Measurements from ENCODE around the gene AFMID. TPM values are rescaled to one million over a fixed set of nuclear protein-coding genes. Genes with fewer than 3 reads are reported as not detected.

The AFMID gene
- total RNA-seq, 1 experiment from 2014 or later: 22.2 TPM

- no peak for TF ChIP-seq CTCF (IDR thresholded peaks at IDR 0.05; ENCODE audit: unreplicated experiment)
- H3K4me1 Mint-ChIP-seq (ENCODE audit: insufficient read depth, unreplicated experiment): peaks cover 16% of the 10 kb centered on the region
- CTCF ChIA-PET: interaction anchor here (0.6 kb wide), 2 partner anchors 45 to 141 kb away, joined by 3 to 5 read pairs; no protein-coding TSS in a partner anchor
- intact Hi-C loops (cut with micrococcal nuclease): no loop called here
- H3K9me3 Mint-ChIP-seq (ENCODE audit: unreplicated experiment): no peaks in the 10 kb centered on the region
- POLR2A ChIA-PET: interaction anchor here (0.7 to 2.7 kb wide), 4 partner anchors 10 to 44 kb away, joined by 3 to 14 read pairs (median 10); partner anchors contain the start of genes SYNGR2 and TMC6
- no TSS peak for BruUV-seq (replicated peaks)
- no peak for DNase-seq (ENCODE audit: unreplicated experiment)
- no peak overlapping the region for H3K27ac Mint-ChIP-seq (ENCODE audit: low read depth, unreplicated experiment)
- H3K4me3 Mint-ChIP-seq (ENCODE audit: unreplicated experiment): no peak overlapping the region
- H3K27me3 Mint-ChIP-seq (ENCODE audit: insufficient read depth, unreplicated experiment): no peaks in the 10 kb centered on the region
- no peaks in the 10 kb centered on the region for H3K36me3 Mint-ChIP-seq (ENCODE audit: insufficient read depth, unreplicated experiment)
Measured at GRCh38 chr17:78143214-78144146, 43.7 kb upstream of the AFMID start.

GRCh38 chr17:78144147-78144719, 42.9 kb upstream of the AFMID start:
- peaks cover 16% of the 10 kb centered on the region for H3K4me1 Mint-ChIP-seq (ENCODE audit: insufficient read depth, unreplicated experiment)
- no TSS peak for BruUV-seq (replicated peaks)
- H3K4me3 Mint-ChIP-seq (ENCODE audit: unreplicated experiment): no peak overlapping the region
- CTCF ChIA-PET: interaction anchor here (0.5 to 1.0 kb wide), 5 partner anchors 18 to 1597 kb away, joined by 3 to 4 read pairs (median 3); no protein-coding TSS in a partner anchor
- H3K27me3 Mint-ChIP-seq (ENCODE audit: insufficient read depth, unreplicated experiment): no peaks in the 10 kb centered on the region
- peak; percentile 70 for DNase-seq (ENCODE audit: unreplicated experiment)
- no peaks in the 10 kb centered on the region for H3K9me3 Mint-ChIP-seq (ENCODE audit: unreplicated experiment)
- no peaks in the 10 kb centered on the region for H3K36me3 Mint-ChIP-seq (ENCODE audit: insufficient read depth, unreplicated experiment)
- intact Hi-C loops (cut with micrococcal nuclease): no loop called here
- no peak for TF ChIP-seq CTCF (IDR thresholded peaks at IDR 0.05; ENCODE audit: unreplicated experiment)
- no peak overlapping the region for H3K27ac Mint-ChIP-seq (ENCODE audit: low read depth, unreplicated experiment)
- POLR2A ChIA-PET: interaction anchor here (0.7 to 2.7 kb wide), 5 partner anchors 9 to 172 kb away, joined by 3 to 12 read pairs (median 4); partner anchors contain the start of gene SYNGR2

- intact Hi-C loops (cut with micrococcal nuclease): no loop called here
- Mint-ChIP-seq H3K36me3 (ENCODE audit: insufficient read depth, unreplicated experiment) (no peaks in the 10 kb centered on the region), H3K27ac (ENCODE audit: low read depth, unreplicated experiment) (no peak overlapping the region), H3K4me1 (ENCODE audit: insufficient read depth, unreplicated experiment) (peaks cover 15% of the 10 kb centered on the region), H3K4me3 (ENCODE audit: unreplicated experiment) (no peak overlapping the region), H3K9me3 (ENCODE audit: unreplicated experiment) (no peaks in the 10 kb centered on the region), H3K27me3 (ENCODE audit: insufficient read depth, unreplicated experiment) (no peaks in the 10 kb centered on the region)
- no peak for TF ChIP-seq CTCF (IDR thresholded peaks at IDR 0.05; ENCODE audit: unreplicated experiment)
- ChIA-PET CTCF (interaction anchor here (0.5 to 1.0 kb wide), 4 partner anchors 17 to 1597 kb away, joined by 3 to 4 read pairs (median 4); no protein-coding TSS in a partner anchor), POLR2A (interaction anchor here (0.7 to 2.7 kb wide), 5 partner anchors 8 to 171 kb away, joined by 3 to 12 read pairs (median 4); partner anchors contain the start of gene SYNGR2)
- BruUV-seq (replicated peaks): no TSS peak
- DNase-seq (ENCODE audit: unreplicated experiment): no peak
Measured at GRCh38 chr17:78144736-78145641, 42.2 kb upstream of the AFMID start.
